OCI-LY1 (cell line): ENCODE measurements around the gene PARL.

Experiments
- H2AFZ ChIP-seq: fragments of 200-600 bp; sonication (generic), shearing (Covaris generic); 2 replicates; pipeline ENCODE4 v1.6.0; 2014; ENCODE audit warnings: antibody characterized with exemption, mild to moderate bottlenecking, low read length
- H3F3A ChIP-seq: fragments of 200-600 bp; sonication (generic), shearing (Covaris generic); 2 replicates; pipeline ENCODE4 v1.6.0; 2014; ENCODE audit warnings: mild to moderate bottlenecking, antibody characterized with exemption, low read length, moderate library complexity; ENCODE audit not compliant: insufficient read depth
- H3K27ac ChIP-seq: fragments of 200-600 bp; sonication (generic); 2 replicates; pipeline ENCODE4 v1.5.1; 2014; ENCODE audit warnings: low read length, mixed run types, mild to moderate bottlenecking, low read depth; ENCODE audit not compliant: poor library complexity, severe bottlenecking
- H3K27me3 ChIP-seq: fragments of 200-600 bp; sonication (generic); 2 replicates; pipeline ENCODE4 v1.6.0; 2014; ENCODE audit warnings: antibody characterized with exemption, mild to moderate bottlenecking, low read length, moderate library complexity; ENCODE audit not compliant: insufficient read depth
- H3K36me3 ChIP-seq: fragments of 200-600 bp; sonication (generic); 2 replicates; pipeline ENCODE4 v1.6.1; 2014; ENCODE audit warnings: mild to moderate bottlenecking, antibody characterized with exemption, low read length, moderate library complexity, mixed read lengths; ENCODE audit not compliant: insufficient read depth
- H3K4me1 ChIP-seq: fragments of 200-600 bp; sonication (generic); 2 replicates; pipeline ENCODE4 v1.5.1; 2014; ENCODE audit warnings: mild to moderate bottlenecking, low read length, moderate library complexity; ENCODE audit not compliant: insufficient read depth, severe bottlenecking
- H3K4me2 ChIP-seq: fragments of 200-600 bp; sonication (generic), shearing (Covaris generic); 2 replicates; pipeline ENCODE4 v1.6.1; 2014; ENCODE audit warnings: low read length
- H3K4me3 ChIP-seq: fragments of 200-600 bp; sonication (generic); 2 replicates; pipeline ENCODE4 v1.5.1; 2014; ENCODE audit warnings: low read length, low read depth, mild to moderate bottlenecking, mixed read lengths; ENCODE audit not compliant: poor library complexity, severe bottlenecking
- H3K79me2 ChIP-seq: fragments of 200-600 bp; shearing (Covaris generic); 2 replicates; pipeline ENCODE4 v1.6.1; 2016; ENCODE audit warnings: mixed run types, low read length, mixed read lengths; ENCODE audit not compliant: insufficient read depth
- H3K9ac ChIP-seq: fragments of 200-600 bp; sonication (generic), shearing (Covaris generic); 2 replicates; pipeline ENCODE4 v1.6.1; 2014; ENCODE audit warnings: mild to moderate bottlenecking, low read length, mixed read lengths
- H3K9me2 ChIP-seq: fragments of 200-600 bp; sonication (generic), shearing (Covaris generic); 2 replicates; pipeline ENCODE4 v1.6.1; 2014; ENCODE audit warnings: low read depth, mild to moderate bottlenecking, low read length, mixed read lengths
- H3K9me3 ChIP-seq: fragments of 200-600 bp; shearing (Covaris generic); 2 replicates; pipeline ENCODE4 v1.6.1; 2014; ENCODE audit warnings: low read length, mixed read lengths
- H4K20me1 ChIP-seq: fragments of 200-600 bp; sonication (generic), shearing (Covaris generic); 2 replicates; pipeline ENCODE4 v1.6.0; 2016; ENCODE audit warnings: mild to moderate bottlenecking, low read length; ENCODE audit not compliant: insufficient read depth
- EZH2 ChIP-seq: fragments of 200-600 bp; sonication (generic), shearing (Covaris generic); IDR thresholded peaks from 2 replicates; pipeline ENCODE4 v1.8.0; 2017; ENCODE audit warnings: borderline replicate concordance, mixed run types, mild to moderate bottlenecking, antibody characterized with exemption, low read length, moderate library complexity, mixed read lengths
- TF ChIP-seq, protein P1 (sequence below): fragments of 200-600 bp; sonication (generic), shearing (Covaris generic); IDR thresholded peaks from 2 replicates; pipeline ENCODE4 v1.5.1; 2017; ENCODE audit warnings: mild to moderate bottlenecking, antibody characterized with exemption, low read length, moderate library complexity, mixed read lengths

The PARL gene

DNA sequence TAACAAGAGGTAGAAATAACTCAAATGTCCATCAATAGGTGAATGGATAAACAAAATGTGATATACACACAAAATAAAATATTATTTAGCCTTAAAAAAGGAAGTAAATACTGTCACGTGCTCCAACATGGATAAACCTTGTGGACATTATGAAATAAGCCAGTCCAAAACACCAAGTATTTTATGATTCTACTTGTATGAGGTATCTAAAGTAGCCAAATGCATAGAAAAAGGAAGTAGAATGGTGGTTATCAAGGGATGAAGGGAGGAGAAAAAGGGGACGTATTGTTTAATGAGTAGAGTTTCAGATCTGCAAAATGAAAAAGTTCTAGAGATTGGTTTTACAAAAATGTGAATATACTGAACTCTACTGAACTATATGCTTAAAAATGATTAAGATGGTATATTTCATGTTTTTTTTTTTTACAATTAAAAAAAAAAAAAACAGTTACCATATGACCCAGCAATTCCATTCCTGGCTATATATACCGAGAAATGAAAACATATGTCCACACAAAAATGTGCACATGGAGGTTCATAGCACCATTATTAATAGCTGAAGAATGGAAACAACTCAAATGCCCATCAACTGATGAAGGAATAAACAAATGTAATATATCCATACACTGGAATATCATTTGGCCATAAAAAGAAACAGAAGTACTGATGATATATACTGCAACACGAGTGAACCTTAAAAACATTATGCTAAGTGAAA, 30.2 kb downstream of the PARL start:
- Histone ChIP-seq H3K36me3 (peaks cover 87% of the 10 kb centered on the region), H4K20me1 (no peaks in the 10 kb centered on the region), H3K27ac (no peak overlapping the region), H3K4me1 (no peaks in the 10 kb centered on the region), H3K9me2 (no peaks in the 10 kb centered on the region), H3K9ac (no peak overlapping the region), H3K27me3 (no peaks in the 10 kb centered on the region), H3F3A (no peaks in the 10 kb centered on the region), H2AFZ (no peak overlapping the region), H3K4me3 (no peak overlapping the region), H3K4me2 (no peak overlapping the region), H3K79me2 (no peaks in the 10 kb centered on the region), H3K9me3 (no peaks in the 10 kb centered on the region)
- TF ChIP-seq EZH2, result no peak
- TF ChIP-seq, protein P1, sequence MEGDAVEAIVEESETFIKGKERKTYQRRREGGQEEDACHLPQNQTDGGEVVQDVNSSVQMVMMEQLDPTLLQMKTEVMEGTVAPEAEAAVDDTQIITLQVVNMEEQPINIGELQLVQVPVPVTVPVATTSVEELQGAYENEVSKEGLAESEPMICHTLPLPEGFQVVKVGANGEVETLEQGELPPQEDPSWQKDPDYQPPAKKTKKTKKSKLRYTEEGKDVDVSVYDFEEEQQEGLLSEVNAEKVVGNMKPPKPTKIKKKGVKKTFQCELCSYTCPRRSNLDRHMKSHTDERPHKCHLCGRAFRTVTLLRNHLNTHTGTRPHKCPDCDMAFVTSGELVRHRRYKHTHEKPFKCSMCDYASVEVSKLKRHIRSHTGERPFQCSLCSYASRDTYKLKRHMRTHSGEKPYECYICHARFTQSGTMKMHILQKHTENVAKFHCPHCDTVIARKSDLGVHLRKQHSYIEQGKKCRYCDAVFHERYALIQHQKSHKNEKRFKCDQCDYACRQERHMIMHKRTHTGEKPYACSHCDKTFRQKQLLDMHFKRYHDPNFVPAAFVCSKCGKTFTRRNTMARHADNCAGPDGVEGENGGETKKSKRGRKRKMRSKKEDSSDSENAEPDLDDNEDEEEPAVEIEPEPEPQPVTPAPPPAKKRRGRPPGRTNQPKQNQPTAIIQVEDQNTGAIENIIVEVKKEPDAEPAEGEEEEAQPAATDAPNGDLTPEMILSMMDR, result no peak

DNA sequence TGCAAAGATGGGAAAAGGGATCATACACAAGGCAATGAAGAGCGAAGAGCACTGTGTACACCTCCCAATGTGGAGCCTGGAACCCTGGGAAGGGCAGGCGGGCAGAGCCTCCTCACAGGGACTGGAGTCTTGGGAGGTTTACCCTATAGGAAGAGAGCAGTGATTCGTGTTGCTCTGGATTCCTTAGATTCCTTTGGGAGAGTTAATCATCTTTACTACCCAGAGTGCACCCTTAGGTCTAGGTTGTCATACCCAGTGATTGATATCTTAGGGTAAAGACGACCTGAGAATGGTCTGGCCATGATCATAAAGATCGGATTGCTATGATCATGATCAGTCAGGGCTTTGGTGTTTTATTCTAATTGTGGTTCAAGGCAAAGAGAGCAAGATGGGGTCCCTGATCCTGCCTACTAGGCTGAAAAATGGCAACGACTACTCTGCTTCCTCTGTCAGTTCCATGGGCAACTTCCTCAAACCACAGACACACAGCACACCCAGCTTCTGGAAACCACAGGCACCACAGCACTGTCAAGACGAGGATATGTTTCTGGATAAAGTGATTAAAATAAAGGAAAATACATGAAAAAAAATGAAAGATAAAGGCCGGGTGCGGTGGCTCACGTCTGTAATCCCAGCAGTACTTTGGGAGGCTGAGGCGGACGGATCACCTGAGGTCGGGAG, 38.9 kb downstream of the PARL start:
- Histone ChIP-seq H2AFZ (no peak overlapping the region), H3K9me3 (no peaks in the 10 kb centered on the region), H3K79me2 (no peaks in the 10 kb centered on the region), H3K9ac (no peak overlapping the region), H3K4me1 (no peaks in the 10 kb centered on the region), H3K27me3 (no peaks in the 10 kb centered on the region), H3F3A (no peaks in the 10 kb centered on the region), H4K20me1 (no peaks in the 10 kb centered on the region), H3K4me2 (no peak overlapping the region), H3K36me3 (peaks cover 87% of the 10 kb centered on the region), H3K27ac (no peak overlapping the region), H3K9me2 (no peaks in the 10 kb centered on the region), H3K4me3 (no peak overlapping the region)
- TF ChIP-seq, protein P1, result no peak
- TF ChIP-seq EZH2, result no peak

DNA sequence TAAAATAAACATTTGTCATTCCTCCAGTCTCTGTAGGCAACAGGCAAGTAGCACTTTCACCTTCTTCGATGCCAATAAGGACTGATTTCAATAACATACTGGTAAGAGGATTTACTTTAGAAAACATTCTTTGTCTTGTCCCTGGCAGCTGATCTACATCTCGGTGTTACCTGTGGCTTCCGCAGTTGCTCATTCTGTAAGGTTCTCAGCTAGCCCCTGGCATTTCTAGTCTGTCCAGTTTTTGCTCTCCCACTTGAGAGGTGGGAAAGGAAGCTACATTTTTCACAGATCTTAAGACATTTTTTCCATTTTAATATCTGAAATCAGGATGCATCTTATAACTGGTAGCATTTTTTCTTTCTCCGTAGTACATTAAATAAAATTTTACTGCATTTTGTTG, 39.6 kb downstream of the PARL start:
- no peaks in the 10 kb centered on the region for H4K20me1 ChIP-seq
- peaks cover 86% of the 10 kb centered on the region for H3K36me3 ChIP-seq
- no peaks in the 10 kb centered on the region for H3F3A ChIP-seq
- no peak overlapping the region for H3K4me3 ChIP-seq
- TF ChIP-seq EZH2, result no peak
- TF ChIP-seq, protein P1, result no peak
- no peaks in the 10 kb centered on the region for H3K79me2 ChIP-seq
- no peaks in the 10 kb centered on the region for H3K4me1 ChIP-seq
- no peak overlapping the region for H2AFZ ChIP-seq
- no peaks in the 10 kb centered on the region for H3K27me3 ChIP-seq
- no peaks in the 10 kb centered on the region for H3K9me2 ChIP-seq
- H3K27ac ChIP-seq, result no peak overlapping the region
- H3K4me2 ChIP-seq, result no peak overlapping the region
- no peak overlapping the region for H3K9ac ChIP-seq
- no peaks in the 10 kb centered on the region for H3K9me3 ChIP-seq
